Frontal cortex (tissue), 4 donors: ENCODE results near the gene FBXW8. TPM values are rescaled to one million over a fixed set of nuclear protein-coding genes. Genes with fewer than 3 reads are reported as not detected.

Experiments used
- DNase-seq, 2 donors: peaks; one replicate each; pipeline ENCODE4 v3.0.0; 2012; ENCODE audit warnings: low spot score in 2 of 2
- FAIRE-seq: peaks from 2 replicates; lab custom pipeline; 2012; peaks lifted over from hg19 to GRCh38; lab: Jason Lieb, UNC
- total RNA-seq: library from RNA; depleted of rRNA; stranded (reverse); fragments of >200 nt; gene quantifications from one replicate; pipeline ENCODE4 v1.2.3, GENCODE V29; 2014
- donor health status: control.
- donor health status: control.
- donor health status: control.

FBXW8 gene
- total RNA-seq, 1 donor from 2014 or later: 7.7 TPM

DNA sequence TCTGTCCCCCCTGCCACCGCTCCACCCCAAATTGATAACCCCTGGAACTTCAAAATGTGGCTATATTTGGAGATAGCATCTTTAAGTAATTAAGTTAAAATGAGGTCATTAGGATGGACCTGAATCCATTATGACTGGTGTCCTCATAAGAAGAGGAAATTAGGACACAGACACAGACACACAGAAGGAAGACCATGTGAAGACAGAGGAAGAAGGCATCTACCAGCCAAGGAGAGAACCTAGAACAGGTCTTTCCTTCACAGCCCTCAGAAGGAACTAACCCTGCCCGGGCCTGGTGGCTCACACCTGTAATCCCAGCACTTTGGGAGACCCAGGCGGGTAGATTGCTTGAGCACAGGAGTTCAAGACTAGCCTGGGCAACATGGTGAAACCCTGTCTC, 25.9 kb upstream of the FBXW8 start:
- DNase-seq: no peak
- FAIRE-seq: no peak

- DNase-seq: no peak
- no peak for FAIRE-seq
These were observed 25.3 kb upstream of the FBXW8 start for GRCh38 chr12:116885491-116885890.

- no peak for FAIRE-seq
- DNase-seq: no peak
These were observed 23.5 kb upstream of the FBXW8 start for GRCh38 chr12:116887244-116887643.

- no peak for DNase-seq
- FAIRE-seq: no peak
These were observed 22.9 kb upstream of the FBXW8 start for GRCh38 chr12:116887897-116888296.

DNA sequence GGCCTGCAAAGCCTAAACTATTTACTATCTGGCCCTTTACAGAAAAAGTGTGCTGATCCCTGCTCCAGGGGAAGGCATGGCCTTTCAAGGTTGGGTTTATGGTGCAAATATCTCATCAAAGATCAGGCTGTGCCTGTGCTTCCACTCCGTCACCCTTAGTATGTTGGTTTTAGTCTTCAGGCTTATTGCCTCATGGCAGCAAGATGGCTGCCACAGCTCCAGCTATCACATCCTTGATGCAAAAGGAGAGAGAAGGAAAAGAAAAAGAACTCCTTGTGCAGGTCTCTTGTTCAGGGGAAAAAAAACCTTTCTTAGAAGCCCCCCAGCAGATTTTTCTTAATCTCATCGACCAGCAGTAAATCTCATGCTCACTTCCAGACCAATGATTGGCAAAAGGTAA, 20.4 kb upstream of the FBXW8 start:
- FAIRE-seq: no peak
- DNase-seq: no peak

- DNase-seq (no peak), FAIRE-seq (no peak)
These were observed 19.7 kb upstream of the FBXW8 start for GRCh38 chr12:116891019-116891418.

DNA sequence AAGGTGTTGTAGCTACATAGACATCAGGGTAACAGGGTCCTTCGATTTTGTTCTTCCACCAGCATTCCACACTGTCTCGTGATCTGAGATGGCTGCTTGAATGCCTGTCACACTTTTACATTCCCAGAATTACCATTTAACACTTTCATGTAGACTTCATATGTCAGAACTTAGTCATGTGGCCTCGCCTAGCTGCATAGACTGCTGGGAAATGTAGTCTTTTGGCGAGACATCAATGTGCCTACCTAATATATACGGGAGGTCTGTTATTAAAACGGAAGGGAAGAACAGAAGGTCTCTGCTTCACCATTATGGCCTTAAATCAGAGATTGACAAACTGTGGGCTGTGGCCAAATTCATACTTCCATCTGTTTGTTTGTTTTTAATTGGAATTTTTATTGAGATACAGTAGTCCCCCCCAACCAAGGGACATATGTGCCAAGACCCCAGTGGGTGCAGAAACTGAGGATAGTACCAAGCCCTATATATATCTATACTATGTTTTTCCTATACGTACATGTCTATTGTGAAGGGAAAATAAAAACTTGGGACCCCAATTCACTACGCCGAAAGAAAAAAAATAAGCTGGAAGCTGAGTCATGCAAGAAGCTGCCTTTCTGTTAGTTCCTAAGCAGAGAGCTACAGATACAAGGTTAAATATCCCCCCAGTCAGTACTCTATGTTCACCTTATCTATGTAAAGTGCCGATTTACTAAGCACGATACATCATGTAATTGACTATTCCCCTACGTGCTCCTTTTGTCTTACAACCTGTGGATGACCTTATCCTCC, 18.2 kb upstream of the FBXW8 start:
- DNase-seq: no peak
- FAIRE-seq: no peak

DNA sequence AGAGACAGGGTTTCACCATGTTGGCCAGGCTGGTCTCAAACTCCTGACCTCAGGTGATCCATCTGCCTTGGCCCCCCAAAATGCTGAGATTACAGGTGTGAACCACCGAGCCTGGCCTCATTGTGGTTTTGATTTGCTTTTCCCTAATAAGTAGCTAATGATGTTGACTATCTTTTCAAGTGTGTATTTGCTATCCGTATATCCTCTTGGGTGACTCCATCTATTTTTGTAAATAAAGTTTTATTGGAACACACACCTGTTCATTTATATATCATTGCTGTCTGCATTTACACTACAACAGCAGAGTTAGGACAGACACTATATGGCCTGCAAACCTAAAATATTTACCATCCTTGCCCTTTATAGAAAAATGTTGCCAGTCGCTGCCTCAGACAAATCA, 15.8 kb upstream of the FBXW8 start:
- no peak for DNase-seq
- no peak for FAIRE-seq

GRCh38 chr12:116896411-116896924, 14.3 kb upstream of the FBXW8 start:
- FAIRE-seq (no peak), DNase-seq (no peak)

- DNase-seq (no peak), FAIRE-seq (no peak)
These were observed 13.3 kb upstream of the FBXW8 start for GRCh38 chr12:116897476-116897875.

GRCh38 chr12:116898669-116899068, 12.1 kb upstream of the FBXW8 start:
- FAIRE-seq (no peak), DNase-seq (no peak)

DNA sequence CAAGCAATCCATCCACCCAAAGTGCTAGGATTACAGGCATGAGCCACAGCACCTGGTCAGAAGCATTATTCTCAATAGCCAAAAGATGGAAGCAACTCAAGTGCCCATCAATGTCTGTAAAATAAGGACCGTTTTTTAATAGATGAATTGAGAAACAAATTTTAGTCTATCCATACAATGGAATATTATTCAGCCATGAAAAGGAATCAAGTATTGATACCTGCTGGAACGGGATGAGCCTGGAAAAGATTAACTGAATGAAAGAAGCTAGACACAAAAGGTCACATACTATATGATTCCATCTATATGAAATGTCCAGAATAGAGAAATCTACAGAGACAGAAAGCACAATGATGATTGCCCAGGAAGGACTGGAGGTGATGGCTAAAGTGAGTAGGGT, 9.1 kb upstream of the FBXW8 start:
- FAIRE-seq (no peak), DNase-seq (no peak)

GRCh38 chr12:116903818-116904217, 6.9 kb upstream of the FBXW8 start:
- DNase-seq (no peak), FAIRE-seq (no peak)

GRCh38 chr12:116906285-116906684, 4.5 kb upstream of the FBXW8 start:
- FAIRE-seq (no peak), DNase-seq (no peak)

GRCh38 chr12:116910280-116910644, 488 bp upstream of the FBXW8 start:
- DNase-seq (no peak), FAIRE-seq (no peak)

GRCh38 chr12:116915326-116915725, 4.6 kb downstream of the FBXW8 start:
- FAIRE-seq: no peak
- DNase-seq: no peak

DNA sequence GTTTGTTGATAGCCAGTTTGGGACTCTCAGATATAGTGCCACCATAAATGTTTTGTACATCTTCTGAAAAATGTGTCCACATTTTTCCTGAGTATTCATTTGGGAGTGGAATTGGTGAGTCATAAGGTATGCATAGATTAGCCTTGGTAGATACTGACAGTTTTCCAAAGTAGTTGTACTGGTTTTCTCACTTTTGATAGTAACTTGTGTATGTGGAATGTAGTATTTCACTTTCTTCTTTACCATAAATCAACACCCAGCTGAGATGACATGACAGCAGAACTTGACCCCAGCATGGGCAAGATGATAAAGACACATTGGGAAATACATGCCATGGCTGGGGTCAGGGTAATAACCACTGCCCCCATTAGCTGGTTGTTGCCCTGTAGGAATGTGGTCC, 5.4 kb downstream of the FBXW8 start:
- DNase-seq: no peak
- FAIRE-seq: no peak

- no peak for FAIRE-seq
- no peak for DNase-seq
These were observed 6.0 kb downstream of the FBXW8 start for GRCh38 chr12:116916714-116917114.

GRCh38 chr12:116918464-116918863, 7.7 kb downstream of the FBXW8 start:
- FAIRE-seq: no peak
- no peak for DNase-seq

GRCh38 chr12:116919247-116919661, 8.5 kb downstream of the FBXW8 start:
- DNase-seq (no peak), FAIRE-seq (no peak)

DNA sequence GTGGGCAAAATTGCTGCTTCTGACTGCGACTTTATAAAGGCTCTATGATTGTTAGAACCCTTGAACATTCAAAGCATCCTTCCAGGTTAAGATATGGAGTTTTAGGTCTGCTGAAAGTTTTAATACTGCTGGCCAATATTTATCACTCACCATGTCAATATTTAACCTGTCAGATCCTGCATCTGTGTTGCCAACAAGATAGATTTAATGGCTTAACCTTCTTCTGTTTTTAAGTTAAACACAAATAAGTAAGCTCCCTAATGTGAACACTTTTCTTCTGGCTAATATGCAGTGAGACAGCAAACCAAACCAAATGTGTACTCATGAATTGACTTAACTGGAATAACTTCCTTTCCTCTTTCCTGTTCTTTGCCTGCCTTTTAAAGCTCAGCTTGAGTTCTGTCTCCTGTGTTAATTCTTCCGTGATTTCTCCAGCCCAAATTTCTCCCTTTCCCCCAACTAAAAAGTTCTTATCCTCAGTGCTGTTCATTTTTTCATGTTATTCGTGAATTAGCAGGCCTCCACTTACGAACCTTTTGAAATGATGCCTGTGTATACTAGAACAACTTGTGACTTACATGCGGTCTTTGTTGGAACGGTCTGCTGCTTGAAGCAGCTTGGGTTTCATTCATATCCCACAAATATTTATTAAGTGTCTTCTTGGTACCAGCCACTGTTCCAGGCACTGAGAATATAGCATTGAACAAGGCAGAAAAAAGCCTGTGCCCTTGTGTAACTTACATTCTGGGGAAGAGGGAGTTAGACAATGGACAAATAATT, 9.1 kb downstream of the FBXW8 start:
- no peak for DNase-seq
- FAIRE-seq: no peak
